Femur (tissue), 1 donor: ENCODE data around the gene NXN.
A peak's percentile ranks its signal among the peaks of the same experiment; 100 is the strongest.
"Not testable (repeated sequence)": the region's sequence is repeated elsewhere in the genome, so short reads cannot be mapped to it uniquely, and the experiment has no call there.

Experiments
- DNase-seq: peaks from one replicate; pipeline ENCODE4 v3.0.0-alpha.2; 2017

The NXN gene

DNA sequence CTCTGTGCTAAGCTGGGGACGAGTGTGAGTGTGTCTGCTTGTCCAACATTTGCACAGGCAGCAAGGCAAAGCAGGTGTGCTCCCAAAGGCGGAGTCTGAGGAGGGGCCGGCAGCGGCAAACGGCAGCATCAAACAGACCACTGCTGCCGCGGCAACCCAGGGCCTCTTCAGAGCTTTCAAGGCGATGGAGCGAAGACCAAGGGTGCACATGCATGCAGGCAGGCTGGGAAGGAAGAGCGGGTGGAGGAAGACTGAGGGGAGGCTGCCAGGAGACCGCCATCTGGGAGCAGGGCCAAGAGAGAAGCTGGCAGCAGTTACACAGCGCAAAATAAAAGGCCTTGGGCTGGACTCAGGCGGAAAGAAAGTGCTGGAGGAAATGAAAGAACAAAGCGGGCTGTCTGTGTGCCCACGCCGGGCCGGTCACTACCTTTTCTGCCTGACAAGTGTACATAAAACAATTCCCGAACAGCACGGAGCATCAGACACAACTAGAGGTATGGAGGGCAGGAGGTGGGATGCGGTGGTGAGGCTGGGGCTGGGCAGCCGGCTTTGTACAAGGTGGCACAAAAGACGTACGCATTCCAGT lies 25.9 kb upstream of the NXN start:
- peak; percentile 90 for DNase-seq

DNA sequence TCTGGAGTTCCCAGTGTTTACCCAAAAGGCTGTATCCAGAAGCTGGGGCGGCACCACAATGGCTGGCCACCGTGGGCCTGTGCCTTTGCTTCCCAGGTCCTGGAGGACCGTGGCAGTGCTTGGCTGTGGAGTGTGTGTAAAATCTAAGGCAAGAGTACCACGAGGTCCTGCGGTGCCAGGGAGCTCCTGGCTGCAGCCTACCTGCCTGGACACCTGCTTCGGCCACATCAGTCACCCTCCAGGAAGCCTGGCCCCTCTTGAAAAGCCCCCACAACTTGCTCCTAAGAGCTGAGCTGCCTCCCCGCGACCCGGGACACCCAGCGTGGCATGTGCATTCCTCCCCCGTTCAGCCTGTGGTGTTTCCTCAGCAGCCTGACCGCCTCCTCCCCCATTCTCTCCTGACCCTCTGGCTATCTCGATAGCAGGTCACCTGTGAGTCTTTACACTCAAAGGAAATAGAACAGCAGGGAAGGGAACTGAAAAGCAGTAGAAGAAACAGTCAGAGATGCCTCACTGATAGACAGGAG lies 25.3 kb upstream of the NXN start:
- no peak for DNase-seq

DNA sequence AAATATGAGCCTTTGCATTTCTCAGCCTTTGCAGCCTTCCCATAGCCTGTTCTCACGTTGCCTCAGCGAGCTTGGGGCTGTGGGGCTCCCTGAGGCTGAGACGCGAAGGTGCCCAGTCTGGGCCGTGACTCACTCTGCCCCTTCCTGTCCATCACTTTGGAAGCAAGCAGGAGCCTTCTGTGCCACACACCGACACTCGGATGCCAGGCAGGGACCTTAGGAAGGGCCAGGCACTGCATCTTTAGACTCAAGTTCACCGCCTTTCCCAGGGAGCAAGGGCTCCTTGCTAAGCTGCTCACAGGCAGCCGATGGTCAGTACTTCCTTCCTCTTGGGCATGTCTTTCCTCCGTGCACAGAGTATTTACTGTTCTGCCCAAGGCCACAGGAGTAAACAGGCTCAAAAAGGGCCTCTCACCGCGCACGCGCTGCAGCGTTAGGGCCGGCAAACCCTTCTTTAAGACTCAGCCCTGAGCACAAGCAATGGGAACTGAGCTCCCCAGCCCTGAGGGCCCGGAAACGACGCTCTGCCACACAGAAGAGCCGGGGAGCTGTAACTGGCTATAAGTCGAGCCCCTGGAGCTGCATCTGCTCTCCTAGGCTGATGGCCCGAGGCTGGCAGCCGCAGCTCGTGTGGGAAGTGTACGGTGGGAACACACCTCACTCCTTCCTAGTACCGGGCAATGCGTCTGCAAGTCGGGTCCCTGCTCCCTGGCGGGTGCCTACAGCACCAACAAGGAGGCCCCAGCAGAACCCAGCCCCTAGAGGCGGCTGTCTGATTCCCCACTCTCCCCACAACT lies 24.6 kb upstream of the NXN start:
- DNase-seq, result no peak

DNA sequence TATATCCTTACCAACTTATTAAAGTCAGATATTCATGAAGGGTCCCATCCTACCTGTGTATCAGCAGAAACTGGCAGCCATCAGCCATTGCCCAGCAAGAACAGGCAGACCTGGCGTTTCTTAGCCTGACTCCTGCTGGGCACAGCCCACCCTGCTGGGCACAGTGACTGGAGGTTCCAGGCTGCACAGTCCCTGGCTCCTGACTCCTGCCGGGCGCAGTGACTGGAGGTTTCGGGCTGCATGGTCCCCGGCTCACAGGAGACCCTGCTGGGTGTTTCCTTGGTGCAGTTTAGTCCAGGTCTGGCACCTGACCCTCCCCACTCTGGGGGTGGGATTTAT lies 24.0 kb upstream of the NXN start:
- DNase-seq, result no peak

DNA sequence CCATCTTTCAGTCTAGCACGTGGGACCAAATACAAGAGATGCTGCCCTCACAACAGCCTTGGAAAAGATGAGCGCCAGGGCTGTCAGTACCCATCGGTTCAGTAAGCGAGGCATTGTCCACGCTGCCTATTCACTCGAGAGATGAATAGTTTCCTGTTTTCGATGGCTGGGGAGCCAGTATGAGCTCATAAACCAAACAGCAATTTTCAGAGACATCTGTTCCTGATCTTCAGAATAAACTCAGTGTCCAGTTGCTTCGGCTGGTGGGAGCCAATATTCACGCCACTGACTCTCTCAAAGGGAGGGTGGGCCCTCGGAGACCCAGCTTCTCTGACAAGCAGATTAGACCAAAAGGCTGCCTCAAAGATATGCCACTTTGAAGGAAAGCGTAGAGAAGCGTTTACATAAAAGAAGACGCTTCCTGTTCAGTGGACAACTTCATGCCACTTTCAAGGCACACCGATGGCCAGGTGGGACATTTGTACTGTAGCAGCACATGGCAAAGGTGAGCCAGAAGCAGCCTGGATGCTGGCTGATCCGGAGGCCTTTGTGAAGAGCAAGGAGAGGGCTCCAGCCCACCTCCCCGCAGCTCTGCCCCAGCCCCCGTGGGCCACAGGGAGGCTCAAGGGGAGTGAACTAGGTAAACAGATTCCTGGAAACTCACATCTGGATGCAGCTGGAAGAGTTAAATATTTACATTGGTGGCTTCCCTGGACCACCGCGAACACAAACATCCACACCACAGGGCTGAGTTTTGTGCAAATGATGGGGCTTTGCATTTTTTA lies 23.4 kb upstream of the NXN start:
- DNase-seq, result peak; percentile 47

DNA sequence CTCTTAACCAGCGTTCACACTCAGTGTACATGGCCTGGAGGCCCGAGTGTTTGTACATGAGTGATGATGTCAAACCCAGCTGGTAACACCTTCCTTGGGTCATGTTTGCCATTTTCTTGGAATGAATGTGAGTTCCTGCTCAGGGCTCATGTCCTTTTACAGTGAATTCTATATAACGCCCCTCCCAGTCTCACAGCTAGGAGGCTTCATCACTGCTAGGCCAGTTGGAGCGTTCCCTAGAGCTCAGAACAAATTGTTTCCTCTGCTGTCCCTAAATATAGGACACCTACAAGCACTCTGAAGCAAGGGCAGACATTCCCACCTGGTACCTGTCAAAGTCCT lies 22.8 kb upstream of the NXN start:
- DNase-seq, result no peak

DNA sequence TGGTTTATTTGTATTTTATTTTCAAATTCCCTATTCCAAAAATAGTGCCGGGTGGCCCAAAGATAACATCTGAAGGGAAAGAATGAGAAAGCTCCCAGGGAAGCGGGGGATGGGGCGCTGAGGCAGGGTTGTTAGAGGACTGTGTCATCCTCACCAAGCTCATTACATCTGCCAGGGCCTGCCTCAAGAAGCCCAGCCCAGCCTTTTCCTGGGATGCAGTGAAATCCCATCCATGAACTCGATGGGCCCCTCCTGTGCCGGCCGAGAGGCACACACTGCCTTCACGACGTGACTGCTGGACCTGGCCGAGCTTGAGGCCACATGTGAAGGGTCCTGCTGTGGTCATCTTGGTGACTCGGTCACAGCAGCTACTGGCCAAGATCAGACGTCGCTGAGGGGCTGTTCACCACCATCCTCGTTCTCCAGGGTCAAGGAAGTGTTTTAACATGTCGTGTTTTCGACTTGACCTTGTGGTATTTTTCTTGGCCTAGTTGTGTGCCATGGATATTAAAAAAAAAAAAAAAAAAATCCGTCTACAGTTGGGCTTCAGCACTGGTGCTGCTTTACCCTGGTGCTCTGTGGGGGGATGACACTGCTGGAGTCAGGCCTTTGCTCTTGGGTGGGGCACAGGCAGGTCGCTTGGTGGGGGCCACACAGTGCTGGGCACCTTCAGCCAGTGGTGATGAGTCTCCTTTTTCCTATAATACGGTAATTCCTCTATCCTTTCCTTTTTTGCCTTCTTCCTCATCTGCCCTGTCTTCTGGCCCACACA lies 22.2 kb upstream of the NXN start:
- DNase-seq, result peak; percentile 30

DNA sequence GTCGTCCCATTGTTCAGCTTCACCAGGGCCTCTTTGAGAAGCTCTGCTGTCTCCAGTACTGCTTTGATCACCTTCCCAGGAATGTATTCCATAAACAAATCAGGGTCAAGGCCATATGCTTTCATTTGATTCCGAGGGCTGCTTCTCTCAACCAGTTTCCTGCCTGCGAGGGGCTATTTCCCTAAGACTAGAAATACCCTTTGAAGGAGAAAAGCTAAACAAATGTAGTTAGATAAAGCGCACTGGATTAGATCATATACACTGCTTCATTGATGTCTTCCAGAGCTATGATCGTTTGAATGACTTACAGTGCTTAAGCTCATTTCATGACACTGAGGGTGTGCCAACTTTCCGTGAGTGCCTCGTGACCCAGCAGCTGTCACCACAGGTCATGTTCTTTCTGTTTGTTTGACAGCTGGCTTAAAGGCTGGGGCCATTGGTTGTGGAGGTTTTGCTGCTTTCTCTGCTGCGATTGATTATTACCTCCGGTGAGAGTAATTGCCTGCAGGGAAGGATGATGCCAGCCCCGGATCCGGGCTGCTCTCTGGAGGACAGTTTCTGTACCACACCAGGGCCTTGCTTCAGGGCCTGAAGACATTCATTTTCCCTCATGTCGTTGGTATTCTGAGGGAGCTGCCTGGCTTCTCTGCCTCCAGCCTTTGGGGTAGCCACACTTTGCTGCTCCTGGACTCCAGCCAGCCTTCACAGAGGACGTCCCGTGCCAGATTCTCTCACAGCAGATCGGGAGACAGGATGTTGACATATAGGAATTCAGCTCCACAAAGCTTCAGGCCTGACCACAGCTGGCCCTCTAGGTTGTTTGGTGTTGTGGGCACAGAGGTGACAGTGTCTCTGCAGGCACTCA lies 21.3 kb upstream of the NXN start:
- DNase-seq, result peak; percentile 80

DNA sequence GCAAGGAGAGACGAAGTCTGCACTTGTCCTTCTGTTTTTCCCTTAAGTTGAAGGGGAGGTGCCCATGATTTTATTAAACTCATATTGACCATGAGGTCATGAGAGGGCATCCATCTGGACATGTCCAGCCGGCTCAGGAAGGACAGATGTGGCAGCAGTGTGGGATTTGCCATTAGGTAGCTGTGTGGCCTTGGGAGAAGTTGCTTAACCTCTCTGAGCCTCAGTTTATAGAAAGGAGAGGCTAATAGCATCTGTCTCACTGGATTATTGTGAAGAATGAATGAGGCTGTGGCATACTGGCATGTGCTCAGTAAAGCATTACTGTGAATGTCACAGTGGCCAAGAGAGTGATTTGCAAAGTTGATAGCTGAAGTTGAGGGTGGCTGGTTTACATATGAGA lies 18.5 kb upstream of the NXN start:
- DNase-seq, result no peak

DNA sequence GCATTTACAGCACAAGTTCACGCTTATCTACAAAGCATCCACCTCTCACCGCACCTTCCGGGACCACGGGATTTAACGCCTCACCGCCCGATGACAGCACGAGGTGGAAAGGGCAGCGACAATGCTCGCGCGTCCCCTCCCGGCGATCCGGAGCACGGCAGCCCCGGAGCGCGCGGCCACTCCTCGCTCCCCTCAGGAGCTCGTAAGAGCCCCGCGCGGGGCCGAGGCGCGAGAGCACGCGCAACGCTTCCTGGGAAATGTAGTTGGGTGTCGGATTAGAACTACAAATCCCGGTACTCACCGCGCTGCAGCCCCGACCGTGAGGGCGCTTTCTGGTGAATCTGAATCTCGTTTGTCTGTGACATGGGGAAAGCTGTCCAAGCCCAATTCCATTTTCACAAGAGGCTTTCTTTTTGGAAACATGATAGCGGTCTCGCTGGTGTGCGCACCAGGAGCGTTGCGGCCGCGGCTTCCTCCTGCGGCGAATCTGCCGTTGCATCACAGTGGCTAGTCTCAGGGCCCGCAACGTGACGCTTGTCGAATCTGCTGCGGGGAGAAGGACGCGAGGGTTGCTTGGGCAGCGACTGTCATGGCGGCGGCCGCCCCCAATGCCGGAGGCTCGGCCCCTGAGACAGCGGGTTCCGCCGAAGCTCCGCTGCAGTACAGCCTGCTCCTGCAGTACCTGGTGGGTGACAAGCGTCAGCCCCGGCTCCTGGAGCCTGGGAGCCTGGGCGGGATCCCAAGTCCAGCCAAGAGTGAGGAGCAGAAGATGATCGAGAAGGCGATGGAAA lies 17.2 kb upstream of the NXN start, which contains the start of gene TIMM22:
Gene TIMM22 (plus strand): TSS at position 576 of the 791 bp plus-strand sequence. CDS start 14 bp downstream, at position 590.
- DNase-seq, result peak; percentile 95

DNA sequence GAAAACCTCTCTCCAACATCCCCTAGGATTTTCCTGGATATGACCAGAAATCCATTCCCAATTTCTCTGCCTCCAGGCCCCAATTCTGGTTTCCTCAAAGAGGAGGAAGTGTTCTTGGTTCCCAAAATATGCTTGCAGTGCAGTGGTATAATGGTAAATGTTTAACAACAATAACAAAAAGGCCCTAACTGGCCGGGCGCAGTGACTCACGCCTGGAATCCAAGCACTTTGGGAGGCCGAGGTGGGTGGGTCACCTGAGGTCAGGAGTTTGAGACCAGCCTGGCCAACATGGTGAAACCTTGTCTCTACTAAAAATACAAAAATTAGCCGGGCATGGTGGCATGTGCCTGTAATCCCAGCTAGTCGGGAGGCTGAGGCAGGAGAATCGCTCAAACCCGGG lies 15.7 kb upstream of the NXN start:
- DNase-seq, result not testable (repeated sequence)

DNA sequence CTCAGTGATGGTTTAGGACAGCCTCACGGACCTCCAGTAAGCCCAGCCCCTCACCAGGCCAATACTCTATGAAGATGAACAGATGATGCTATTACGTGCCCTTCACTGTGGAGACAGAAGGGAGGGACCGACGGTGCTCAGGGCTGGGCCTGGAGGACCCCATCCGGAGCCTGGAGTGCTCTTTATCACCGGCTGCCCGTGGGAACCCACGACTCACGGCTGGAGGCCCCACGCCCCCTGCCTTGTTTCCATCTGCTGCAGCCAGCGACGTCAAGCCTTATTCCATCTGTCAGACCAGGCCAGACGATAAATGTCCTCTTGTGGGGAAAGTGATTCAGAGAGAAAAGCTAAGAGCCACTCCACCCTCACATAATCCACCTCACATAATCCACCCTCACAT lies 13.4 kb upstream of the NXN start:
- no peak for DNase-seq

DNA sequence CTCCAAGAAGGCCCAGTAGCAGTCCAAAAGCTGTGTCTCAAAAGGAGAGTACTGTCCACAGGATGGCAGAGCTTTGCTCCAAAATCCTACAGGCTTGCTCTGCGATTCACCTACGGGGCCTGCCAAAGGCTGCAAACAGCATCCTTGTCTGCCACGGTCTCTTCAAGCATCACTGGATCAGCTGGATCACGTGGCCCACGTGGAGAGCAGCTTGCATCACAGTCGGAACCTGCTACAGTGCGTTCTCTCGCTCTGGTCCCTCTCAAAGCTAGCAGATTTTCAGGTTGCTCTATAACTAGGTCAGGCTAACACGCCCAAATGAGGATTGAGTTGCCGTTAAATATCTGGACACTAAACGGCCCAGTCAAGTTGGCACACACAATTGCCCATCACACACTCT lies 9.0 kb upstream of the NXN start:
- no peak for DNase-seq

DNA sequence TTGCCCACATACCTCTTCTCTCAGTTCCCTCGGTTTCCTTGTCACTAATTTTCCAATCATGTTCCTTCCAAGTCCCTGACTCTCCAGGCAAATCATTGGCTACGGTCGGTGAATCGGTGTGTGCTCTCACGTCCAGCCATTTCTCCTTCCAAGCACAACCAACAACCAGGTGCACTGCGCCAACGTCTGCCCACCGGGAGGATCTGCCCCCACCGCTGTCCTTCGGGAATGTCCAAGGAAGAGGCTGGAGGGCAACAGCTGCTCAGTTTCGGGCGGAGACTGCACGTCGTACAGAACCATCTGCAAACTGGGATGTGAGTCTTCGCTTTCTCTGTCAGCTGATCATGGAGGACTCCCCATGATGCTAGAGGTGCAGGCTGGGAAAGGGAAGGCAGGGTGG lies 8.4 kb upstream of the NXN start:
- no peak for DNase-seq

DNA sequence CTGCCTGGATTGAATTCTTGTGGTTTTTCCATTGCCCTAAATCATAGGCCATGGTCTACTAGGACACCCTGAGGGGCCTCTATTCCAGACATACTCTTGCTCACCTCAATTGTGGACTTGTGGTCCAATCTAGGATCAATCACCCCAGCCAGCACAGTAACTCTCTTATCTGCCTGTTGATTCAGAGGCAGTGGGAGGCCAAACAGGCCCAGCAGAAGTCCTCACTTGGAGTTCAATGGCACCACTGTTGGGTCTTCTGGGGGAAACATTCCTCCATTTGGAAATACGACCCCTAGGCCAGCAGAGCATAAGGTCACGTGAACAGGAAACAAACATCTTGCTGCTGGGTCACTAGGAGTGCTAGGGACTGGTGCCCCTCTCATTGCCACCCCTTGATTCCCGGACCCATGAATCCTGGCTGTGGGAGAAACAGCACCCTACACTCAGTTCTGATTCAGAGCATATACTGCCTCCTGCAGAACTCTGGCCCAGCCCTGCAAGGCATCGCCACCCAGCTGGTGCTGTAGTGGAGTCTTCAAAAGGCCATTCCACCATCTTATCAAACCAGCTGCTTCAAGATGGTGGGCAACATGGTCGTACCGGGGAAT lies 6.8 kb upstream of the NXN start:
- no peak for DNase-seq

DNA sequence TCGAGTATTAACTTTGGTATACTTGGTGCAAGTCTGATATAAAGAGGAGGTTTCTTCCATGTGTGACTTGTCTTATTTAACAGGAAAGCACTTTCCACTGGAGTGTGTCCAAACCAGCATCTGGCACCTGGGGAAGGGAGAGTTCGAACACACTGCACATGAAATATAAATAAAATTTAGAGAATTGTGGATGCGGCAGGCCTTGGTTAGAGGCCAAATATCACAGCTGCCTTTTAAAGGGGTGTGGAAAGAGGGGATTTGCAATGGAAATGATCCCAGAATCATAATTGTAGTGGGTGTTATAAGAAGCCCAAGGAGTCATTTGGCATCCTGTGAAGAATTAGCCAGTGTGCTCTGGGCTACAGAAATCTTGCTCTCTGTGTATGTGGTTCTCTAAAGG lies 4.3 kb upstream of the NXN start:
- peak; percentile 71 for DNase-seq

DNA sequence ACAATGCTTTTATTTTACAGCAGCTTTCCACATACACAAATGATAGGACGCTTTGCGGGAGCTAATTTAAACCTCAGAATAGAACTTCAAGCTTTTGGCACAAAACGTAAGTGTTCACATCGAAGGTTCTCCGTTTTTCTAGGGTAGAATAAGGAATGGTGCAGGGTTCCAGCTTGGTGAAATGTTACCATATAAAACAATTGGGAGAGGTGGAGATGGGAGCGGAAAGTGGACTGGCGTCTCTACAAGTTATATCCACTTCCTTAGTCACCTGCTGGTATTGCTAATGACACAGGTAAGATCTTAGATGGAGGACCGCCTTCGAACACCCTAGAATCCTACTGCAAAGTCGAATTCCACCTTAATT lies 1.7 kb upstream of the NXN start:
- no peak for DNase-seq

DNA sequence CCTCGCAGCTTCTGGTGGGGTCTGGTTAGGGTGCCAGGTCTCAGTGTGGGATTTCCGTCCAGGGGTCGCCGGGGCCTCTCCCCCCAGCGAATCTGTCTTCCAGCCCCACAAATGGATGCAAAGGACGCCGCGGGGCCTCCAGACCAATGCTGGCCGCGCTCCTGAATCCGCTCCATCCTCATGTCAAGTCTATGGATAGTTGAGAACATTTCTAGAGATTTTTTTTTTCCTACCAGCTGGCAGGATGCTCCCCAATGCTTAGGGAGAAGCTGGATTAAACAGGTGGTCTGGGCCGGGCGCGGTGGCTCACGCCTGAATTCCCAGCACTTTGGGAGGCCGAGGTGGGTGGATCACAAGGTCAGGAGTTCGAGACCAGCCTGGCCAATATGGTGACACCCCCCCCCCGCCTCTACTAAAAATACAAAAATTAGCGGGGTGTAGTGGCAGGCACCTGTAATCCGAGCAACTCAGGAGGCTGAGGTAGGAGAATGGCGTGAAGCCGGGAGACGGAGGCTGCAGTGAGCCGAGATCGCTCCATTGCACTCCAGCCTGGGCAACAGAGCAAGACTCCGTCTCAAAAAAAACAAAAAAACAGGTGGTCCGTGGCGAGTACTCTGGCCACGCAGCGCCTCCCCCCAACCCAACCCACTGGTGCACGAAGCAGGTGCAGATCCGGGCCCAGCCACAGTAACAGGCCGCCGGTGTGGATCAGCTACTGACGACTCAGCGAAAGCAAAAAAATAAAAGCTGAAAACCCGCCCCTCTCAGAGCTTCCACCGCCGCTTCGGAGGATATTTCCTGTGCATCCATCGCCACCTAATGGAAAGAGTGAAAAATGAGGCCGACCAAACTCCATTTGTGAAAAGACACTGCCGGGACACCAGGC lies 1.1 kb upstream of the NXN start:
- peak; percentile 90 for DNase-seq

DNA sequence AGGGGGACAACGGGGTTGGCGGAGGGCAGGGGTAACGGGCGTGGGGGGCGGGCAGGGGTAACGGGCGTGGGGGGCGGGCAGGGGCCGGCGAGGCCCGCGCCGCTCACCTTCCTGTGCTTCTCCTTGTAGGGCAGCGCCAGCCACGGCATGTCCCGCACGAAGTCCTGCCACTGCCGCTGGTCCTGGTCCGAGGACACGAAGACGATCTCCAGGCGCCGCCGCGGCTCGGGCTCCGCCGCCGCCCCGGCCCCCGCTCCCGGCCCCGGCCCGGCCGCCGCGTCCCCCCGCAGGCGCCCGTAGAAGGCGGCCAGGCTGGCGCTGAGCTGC lies 401 bp downstream of the NXN start:
- DNase-seq, result peak; percentile 59
